PC-3 (cell line): Measurements from ENCODE around the gene PPIE. TPM values are rescaled to one million over a fixed set of nuclear protein-coding genes. Genes with fewer than 3 reads are reported as not detected.
A peak's percentile ranks its signal among the peaks of the same experiment; 100 is the strongest.

Experiments
- ATAC-seq: fragments of 200-7000 bp; cut with Tn5 transposase; 2 replicates; pipeline ENCODE4 v1.9.1; 2020; ENCODE audit warnings: mild to moderate bottlenecking, moderate library complexity
- BruUV-seq: library from RNA; stranded (reverse); fragments of 400-500 nt; replicated peaks from 2 replicates; lab custom pipeline; 2021; lab: Mats Ljungman, UMichigan
- CTCF ChIA-PET: fragments of 300-600 bp; sonication (Branson Sonifier 250); formaldehyde crosslinking; loops from one replicate; lab custom pipeline; 2022; ENCODE audit warnings: antibody characterized with exemption; lab: Charles Lee
- POLR2A ChIA-PET: fragments of 300-600 bp; sonication (Branson Sonifier 250); formaldehyde crosslinking; loops from one replicate; lab custom pipeline; 2022; ENCODE audit warnings: antibody characterized with exemption; ENCODE audit not compliant: unreplicated experiment; lab: Charles Lee
- DNase-seq: peaks from one replicate; pipeline ENCODE4 v3.0.0-alpha.2; 2015
- H2AFZ ChIP-seq: fragments of 300-600 bp; sonication (generic); 2 replicates; pipeline ENCODE4 v1.6.0; 2016; ENCODE audit warnings: antibody characterized with exemption, low read length
- H3F3A ChIP-seq: fragments of 300-600 bp; sonication (generic); one replicate; pipeline ENCODE4 v1.6.0; 2017; ENCODE audit warnings: antibody characterized with exemption, low read length, control low read depth, mild to moderate bottlenecking; ENCODE audit not compliant: unreplicated experiment
- H3K27ac ChIP-seq: fragments of 300-600 bp; sonication (generic); 2 replicates; pipeline ENCODE4 v1.5.1; 2016; ENCODE audit warnings: mild to moderate bottlenecking, low read length
- H3K27me3 ChIP-seq: fragments of 300-600 bp; sonication (generic); 2 replicates; pipeline ENCODE4 v1.6.1; 2016; ENCODE audit warnings: low read length, mixed read lengths
- H3K36me3 ChIP-seq: fragments of 300-600 bp; sonication (generic); 2 replicates; pipeline ENCODE4 v1.6.1; 2016; ENCODE audit warnings: low read depth, mixed run types, low read length, mixed read lengths
- H3K4me1 ChIP-seq: fragments of 300-600 bp; sonication (generic); 2 replicates; pipeline ENCODE4 v1.5.1; 2016; ENCODE audit warnings: low read length; ENCODE audit not compliant: insufficient read depth
- H3K4me2 ChIP-seq: fragments of 300-600 bp; sonication (generic); 2 replicates; pipeline ENCODE4 v1.6.0; 2016; ENCODE audit warnings: low read length
- H3K4me3 ChIP-seq: fragments of 300-600 bp; sonication (generic); 2 replicates; pipeline ENCODE4 v1.5.1; 2016; ENCODE audit warnings: mild to moderate bottlenecking, low read length, mixed read lengths
- H3K79me2 ChIP-seq: fragments of 300-600 bp; sonication (generic); 2 replicates; pipeline ENCODE4 v1.6.1; 2017; ENCODE audit warnings: low read length, mixed read lengths
- H3K9ac ChIP-seq: fragments of 300-600 bp; sonication (generic); 2 replicates; pipeline ENCODE4 v1.6.0; 2016; ENCODE audit warnings: mild to moderate bottlenecking, low read length
- H3K9me2 ChIP-seq: fragments of 300-600 bp; sonication (generic); replicated peaks from 2 replicates; pipeline ENCODE4 v1.6.1; 2016; ENCODE audit warnings: mixed run types, low read length, mixed read lengths
- H3K9me3 ChIP-seq: fragments of 300-600 bp; sonication (generic); 2 replicates; pipeline ENCODE4 v1.6.1; 2016; ENCODE audit warnings: low read length, mixed read lengths
- H4K20me1 ChIP-seq: fragments of 300-600 bp; sonication (generic); 2 replicates; pipeline ENCODE4 v1.6.1; 2016; ENCODE audit warnings: low read length, mixed read lengths
- EZH2 ChIP-seq: fragments of 300-600 bp; sonication (generic); IDR thresholded peaks from one replicate; pipeline ENCODE4 v1.6.1; 2017; ENCODE audit warnings: antibody characterized with exemption, mild to moderate bottlenecking, low read length; ENCODE audit not compliant: unreplicated experiment
- EZH2phosphoT487 ChIP-seq: fragments of 300-600 bp; sonication (generic); IDR thresholded peaks from 2 replicates; pipeline ENCODE4 v1.6.1; 2018; ENCODE audit warnings: mild to moderate bottlenecking, antibody characterized with exemption, low read length, borderline replicate concordance
- intact Hi-C: fragments of 100-400 bp; cut with micrococcal nuclease; formaldehyde crosslinking; loops from 2 replicates; pipeline ENCODE4 v1.9.0; 2023
- total RNA-seq: library from RNA; depleted of rRNA; stranded (reverse); fragments of >200 nt; gene quantifications from 2 replicates; pipeline ENCODE4 v1.2.3, GENCODE V29; 2014
- TF ChIP-seq, protein P1 (sequence below): fragments of 300-600 bp; sonication (generic); conservative IDR thresholded peaks from 2 replicates; pipeline ENCODE4 v1.5.1; 2017; ENCODE audit warnings: antibody characterized with exemption, low read depth, mild to moderate bottlenecking, low read length

PPIE gene
- total RNA-seq, 1 experiment from 2014 or later = 53.6 TPM

- no TSS peak for BruUV-seq
- DNase-seq (no peak), ATAC-seq (no peak)
- H3K27me3 ChIP-seq = no peaks in the 10 kb centered on the region; the same call in 1 of the 2 replicates
- CTCF ChIA-PET = no interaction called here
- intact Hi-C loops = no loop called here
- H2AFZ ChIP-seq = no peak overlapping the region
- TF ChIP-seq EZH2phosphoT487 = no peak
- TF ChIP-seq EZH2 = no peak
- TF ChIP-seq, protein P1, sequence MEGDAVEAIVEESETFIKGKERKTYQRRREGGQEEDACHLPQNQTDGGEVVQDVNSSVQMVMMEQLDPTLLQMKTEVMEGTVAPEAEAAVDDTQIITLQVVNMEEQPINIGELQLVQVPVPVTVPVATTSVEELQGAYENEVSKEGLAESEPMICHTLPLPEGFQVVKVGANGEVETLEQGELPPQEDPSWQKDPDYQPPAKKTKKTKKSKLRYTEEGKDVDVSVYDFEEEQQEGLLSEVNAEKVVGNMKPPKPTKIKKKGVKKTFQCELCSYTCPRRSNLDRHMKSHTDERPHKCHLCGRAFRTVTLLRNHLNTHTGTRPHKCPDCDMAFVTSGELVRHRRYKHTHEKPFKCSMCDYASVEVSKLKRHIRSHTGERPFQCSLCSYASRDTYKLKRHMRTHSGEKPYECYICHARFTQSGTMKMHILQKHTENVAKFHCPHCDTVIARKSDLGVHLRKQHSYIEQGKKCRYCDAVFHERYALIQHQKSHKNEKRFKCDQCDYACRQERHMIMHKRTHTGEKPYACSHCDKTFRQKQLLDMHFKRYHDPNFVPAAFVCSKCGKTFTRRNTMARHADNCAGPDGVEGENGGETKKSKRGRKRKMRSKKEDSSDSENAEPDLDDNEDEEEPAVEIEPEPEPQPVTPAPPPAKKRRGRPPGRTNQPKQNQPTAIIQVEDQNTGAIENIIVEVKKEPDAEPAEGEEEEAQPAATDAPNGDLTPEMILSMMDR = no peak
- H3K27ac ChIP-seq = no peak overlapping the region
- H3K36me3 ChIP-seq = no peaks in the 10 kb centered on the region
- H3K9ac ChIP-seq = no peak overlapping the region
- H3K9me2 ChIP-seq = no peaks in the 10 kb centered on the region
- no peaks in the 10 kb centered on the region for H3K9me3 ChIP-seq
- no peak overlapping the region for H3K4me2 ChIP-seq
- H4K20me1 ChIP-seq = no peaks in the 10 kb centered on the region
- H3F3A ChIP-seq = no peaks in the 10 kb centered on the region
- H3K4me1 ChIP-seq = 0 out of 2 replicates have a peak, but pooled peaks cover 4% of the 10 kb centered on the region
- H3K4me3 ChIP-seq = no peak overlapping the region
- POLR2A ChIA-PET = no interaction called here
- H3K79me2 ChIP-seq = no peaks in the 10 kb centered on the region
These were observed 49.0 kb upstream of the PPIE start for GRCh38 chr1:39689635-39690034.

- intact Hi-C loops = no loop called here
- Histone ChIP-seq H4K20me1 (no peaks in the 10 kb centered on the region), H3K9me3 (no peaks in the 10 kb centered on the region), H3K27ac (no peak overlapping the region), H3K4me2 (no peak overlapping the region), H2AFZ (no peak overlapping the region), H3K9me2 (no peaks in the 10 kb centered on the region), H3F3A (no peaks in the 10 kb centered on the region), H3K27me3 (no peaks in the 10 kb centered on the region; the same call in 1 of the 2 replicates), H3K4me1 (0 out of 2 replicates have a peak, but pooled peaks cover 4% of the 10 kb centered on the region), H3K9ac (no peak overlapping the region), H3K79me2 (no peaks in the 10 kb centered on the region), H3K36me3 (no peaks in the 10 kb centered on the region), H3K4me3 (no peak overlapping the region)
- ATAC-seq (no peak), DNase-seq (no peak)
- no peak for TF ChIP-seq EZH2
- no peak for TF ChIP-seq EZH2phosphoT487
- TF ChIP-seq, protein P1 = no peak
- POLR2A ChIA-PET = no interaction called here
- CTCF ChIA-PET = no interaction called here
- BruUV-seq = no TSS peak
These were observed 48.5 kb upstream of the PPIE start for GRCh38 chr1:39690225-39690624.

- H3F3A ChIP-seq = no peaks in the 10 kb centered on the region
- no peak for TF ChIP-seq EZH2phosphoT487
- TF ChIP-seq, protein P1 = no peak
- intact Hi-C loops = no loop called here
- DNase-seq (no peak), ATAC-seq (no peak)
- H3K4me1 ChIP-seq = 0 out of 2 replicates have a peak, but pooled peaks cover 4% of the 10 kb centered on the region
- ChIA-PET POLR2A (no interaction called here), CTCF (interaction anchor here (0.6 kb wide), 1 partner anchor 9 kb away, joined by 6 read pairs; no protein-coding TSS in a partner anchor)
- H3K9ac ChIP-seq = no peak overlapping the region
- H3K4me2 ChIP-seq = peak overlapping the region; percentile 81
- no peaks in the 10 kb centered on the region; the same call in 1 of the 2 replicates for H3K27me3 ChIP-seq
- H3K9me2 ChIP-seq = no peaks in the 10 kb centered on the region
- peak overlapping the region; percentile 61 for H2AFZ ChIP-seq
- H4K20me1 ChIP-seq = no peaks in the 10 kb centered on the region
- no peaks in the 10 kb centered on the region for H3K36me3 ChIP-seq
- no peaks in the 10 kb centered on the region for H3K9me3 ChIP-seq
- no peak overlapping the region for H3K27ac ChIP-seq
- H3K79me2 ChIP-seq = no peaks in the 10 kb centered on the region
- H3K4me3 ChIP-seq = peak overlapping the region; percentile 50
- BruUV-seq = no TSS peak
These were observed 47.8 kb upstream of the PPIE start for GRCh38 chr1:39690794-39691382.
